ENCODE measurements around the gene RUVBL1. TPM values are rescaled to one million over a fixed set of nuclear protein-coding genes. Genes with fewer than 3 reads are reported as not detected.

Gene RUVBL1
- total and polyA plus RNA-seq, 2 of the 4 experiments (the other 2 are of a cell fraction) = 68.7 to 83.3 TPM

GRCh38 chr3:128133273-128133883, 9.8 kb upstream of the RUVBL1 start:
- Histone ChIP-seq H3K4ac (ENCODE audit: low read depth, low read length) (no peak overlapping the region), H3K23ac (ENCODE audit: low read depth, low read length) (no peak overlapping the region), H2BK5ac (ENCODE audit: low read depth, low read length, poor library complexity, severe bottlenecking) (no peak overlapping the region), H2BK120ac (ENCODE audit: low read depth, low read length) (no peak overlapping the region), H4K20me1 (ENCODE audit: insufficient read depth, low read length) (no peaks in the 10 kb centered on the region), H3K9me1 (ENCODE audit: insufficient read depth, low read length) (no peaks in the 10 kb centered on the region), H4K8ac (ENCODE audit: low read depth in 2 of 2, low read length in 2 of 2) (no peak overlapping the region), H2AK9ac (replicated peaks; ENCODE audit: low read depth, low read length, poor library complexity) (no peak overlapping the region), H3K9ac (ENCODE audit: low read depth, low read length) (no peak overlapping the region), H3K79me1 (ENCODE audit: low read depth in 1 of 2, low read length in 2 of 2) (no peaks in the 10 kb centered on the region), H4K5ac (ENCODE audit: low read depth, low read length) (no peak overlapping the region), H2AK5ac (ENCODE audit: low read depth, low read length) (0 out of 2 replicates have a peak overlapping the region, but pooled peaks have one; percentile 15), H2AFZ (replicated peaks; ENCODE audit: low read length, poor library complexity) (no peak overlapping the region), H3K18ac (ENCODE audit: low read depth, low read length) (no peak overlapping the region), H2BK20ac (ENCODE audit: low read depth, low read length) (no peak overlapping the region), H3K4me1 (ENCODE audit: control insufficient read depth, insufficient read depth, low read length) (no peaks in the 10 kb centered on the region), H3K27ac (ENCODE audit: insufficient read depth, low read length) (no peak overlapping the region), H3K9me3 (ENCODE audit: control insufficient read depth, insufficient read depth, low read length) (0 out of 2 replicates have a peak, but pooled peaks cover 2% of the 10 kb centered on the region), H3K4me2 (ENCODE audit: low read depth, low read length) (no peak overlapping the region), H2BK15ac (ENCODE audit: low read depth, low read length) (no peak overlapping the region), H3K14ac (replicated peaks; ENCODE audit: low read depth, low read length) (no peak overlapping the region), H4K91ac (ENCODE audit: insufficient read depth, low read depth, low read length) (no peak overlapping the region), H3K27me3 (ENCODE audit: control insufficient read depth, insufficient read depth, low read length) (peaks cover 3% of the 10 kb centered on the region; the same call in 1 of the 2 replicates), H3K36me3 (ENCODE audit: control insufficient read depth, insufficient read depth, low read length) (no peaks in the 10 kb centered on the region), H3K4me3 (ENCODE audit: insufficient read depth, low read depth, low read length) (no peak overlapping the region), H3K56ac (ENCODE audit: extremely low read depth, insufficient read depth, low read length) (no peak overlapping the region)
- 100% methylated on average over 1 of the region's 3 CpGs; no CpG with 5 or more reads in 1 of the 2 experiments for WGBS, 2 experiments (ENCODE audit: extremely low coverage in 2 of 2, insufficient read length in 1 of 2)
- BruUV-seq (replicated peaks) = no TSS peak
- intact Hi-C loops (cut with micrococcal nuclease) = loop anchor here (1.0 to 10.0 kb wide), 3 partner anchors 38 to 481 kb away; no protein-coding TSS in a partner anchor
- dilution Hi-C loops (cut with HindIII; ENCODE audit: low sequenced_read_pairs, unreplicated experiment) = no loop called here
- in situ Hi-C loops (cut with MboI; ENCODE audit: low sequenced_read_pairs) = loop anchor here (5.0 kb wide), 1 partner anchor 36 kb away; no protein-coding TSS in a partner anchor
- DNase-seq (peak; percentile 70), ATAC-seq (ENCODE audit: low read depth) (peak; percentile 87)
- POLR2A ChIA-PET (ENCODE audit: unreplicated experiment) = no interaction called here
- CTCF ChIA-PET = interaction anchor here (0.6 to 2.4 kb wide), 13 partner anchors 9 to 70 kb away, joined by 3 to 26 read pairs (median 3); partner anchors contain the start of gene RUVBL1
- TF ChIP-seq ELK1 (IDR thresholded peaks at IDR 0.05; ENCODE audit: borderline replicate concordance, low read depth, low read length) = no peak
- TF ChIP-seq NFE2L2 (IDR thresholded peaks at IDR 0.05; ENCODE audit: low read depth, low read length) = no peak
- TF ChIP-seq RFX5 (IDR thresholded peaks at IDR 0.05; ENCODE audit: low read depth, low read length) = no peak
- peak; percentile 87 for TF ChIP-seq SMC3 (IDR thresholded peaks at IDR 0.05; ENCODE audit: low read depth, low read length)
- TF ChIP-seq CHD1 (IDR thresholded peaks at IDR 0.05; ENCODE audit: low read depth, low read length) = no peak
- no peak for TF ChIP-seq MXI1 (IDR thresholded peaks at IDR 0.05; ENCODE audit: borderline replicate concordance, low read depth, low read length)
- no peak for TF ChIP-seq MAFK (IDR thresholded peaks at IDR 0.05; ENCODE audit: low read depth, low read length)
- no peak for TF ChIP-seq POLR2A (IDR thresholded peaks at IDR 0.05; ENCODE audit: low read depth, low read length)
- no peak for TF ChIP-seq MAZ (IDR thresholded peaks at IDR 0.05; ENCODE audit: borderline replicate concordance, low read depth, low read length)
- TF ChIP-seq FOS (IDR thresholded peaks at IDR 0.05; ENCODE audit: low read depth, low read length) = no peak
- peak; percentile 87 for TF ChIP-seq RAD21 (IDR thresholded peaks at IDR 0.05; ENCODE audit: low read length)
- no peak for TF ChIP-seq RCOR1 (IDR thresholded peaks at IDR 0.05; ENCODE audit: insufficient replicate concordance, low read length)
- no peak for TF ChIP-seq USF2 (IDR thresholded peaks at IDR 0.05; ENCODE audit: low read depth, low read length)
- TF ChIP-seq CTCF (conservative IDR thresholded peaks at IDR 0.05; ENCODE audit: low read depth, low read length) = peak; percentile 81
- peak; percentile 55; the same call in 1 of the 2 replicates for TF ChIP-seq CEBPB (IDR thresholded peaks at IDR 0.05; ENCODE audit: low read depth, low read length)

All from IMR-90 (cell line).